Stimulated activated CD8-positive, alpha-beta memory T cell treated with anti-CD3 and anti-CD28 coated beads, Interleukin-4, amount 100 ng/mL, for 1 hour (primary cell): Measurements from ENCODE around the gene SCAMP3.

Source experiments
- DNase-seq, 2 donors: peaks; one replicate each; pipeline ENCODE4 v3.0.0-alpha.2; 2020; ENCODE audit warnings: low read depth in 2 of 2, low spot score in 1 of 2

Gene SCAMP3

GRCh38 chr1:155207806-155208540 lies 54.2 kb downstream of the SCAMP3 start, which contains the start of gene THBS3:
TSS of gene THBS3 (minus strand) at chr1:155207897. CDS start at chr1:155207876, 21 bp downstream.
- DNase-seq, result no peak

- peak; percentile 88 to 91 for DNase-seq
Measured at GRCh38 chr1:155206891-155207805, 55.0 kb downstream of the SCAMP3 start.
